8988T (cell line): ENCODE results near the gene IRF7.
"Not testable (repeated sequence)": the region's sequence is repeated elsewhere in the genome, so short reads cannot be mapped to it uniquely, and the experiment has no call there.

ENCODE experiments used
- DNase-seq: peaks from one replicate; pipeline ENCODE4 v3.0.0; 2011

The IRF7 gene

DNA sequence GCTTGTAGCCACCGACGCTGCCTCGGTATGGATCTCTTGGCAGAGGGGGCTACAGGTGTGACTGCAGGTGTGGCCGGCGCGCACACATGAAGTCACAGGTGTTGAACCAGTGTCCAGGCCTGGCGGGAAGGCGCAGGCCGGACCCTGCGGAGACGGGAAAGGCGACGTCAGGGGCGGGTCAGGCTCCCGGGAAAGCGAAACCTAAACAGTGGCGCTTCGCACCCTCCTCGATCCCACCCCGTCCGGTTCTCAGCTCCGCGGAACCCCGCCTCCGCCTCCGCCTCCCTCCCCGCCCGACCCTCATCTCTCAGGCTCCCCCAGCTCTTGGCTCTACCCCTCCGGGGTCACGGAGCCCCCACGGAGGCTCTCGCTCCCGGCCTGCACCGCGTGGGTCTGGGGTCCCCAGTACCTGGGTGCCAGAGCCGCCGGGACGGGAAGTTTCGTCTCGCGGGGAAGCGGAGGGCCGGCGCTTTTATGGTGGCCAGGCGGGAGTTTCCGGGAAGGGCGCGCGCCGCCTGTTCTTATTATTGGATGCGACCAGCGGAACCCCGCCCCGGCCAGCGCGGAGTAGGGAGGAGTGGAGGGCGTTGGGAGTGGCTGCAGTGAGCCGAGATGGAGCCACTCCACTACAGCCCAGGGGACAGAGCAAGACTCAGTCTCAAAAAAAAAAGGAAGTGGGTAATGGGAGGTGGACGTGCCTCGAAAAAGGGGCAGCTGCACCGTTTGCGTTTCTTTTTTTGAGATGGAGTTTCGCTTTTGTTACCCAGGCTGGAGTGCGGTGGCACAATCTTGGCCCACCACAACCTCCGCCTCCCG is at the start of gene IRF7:
TSS of gene IRF7 (minus strand) at position 447 of the 816 bp plus-strand sequence. CDS start 586 bp downstream, outside the sequence.
- peak; percentile 100 for DNase-seq

DNA sequence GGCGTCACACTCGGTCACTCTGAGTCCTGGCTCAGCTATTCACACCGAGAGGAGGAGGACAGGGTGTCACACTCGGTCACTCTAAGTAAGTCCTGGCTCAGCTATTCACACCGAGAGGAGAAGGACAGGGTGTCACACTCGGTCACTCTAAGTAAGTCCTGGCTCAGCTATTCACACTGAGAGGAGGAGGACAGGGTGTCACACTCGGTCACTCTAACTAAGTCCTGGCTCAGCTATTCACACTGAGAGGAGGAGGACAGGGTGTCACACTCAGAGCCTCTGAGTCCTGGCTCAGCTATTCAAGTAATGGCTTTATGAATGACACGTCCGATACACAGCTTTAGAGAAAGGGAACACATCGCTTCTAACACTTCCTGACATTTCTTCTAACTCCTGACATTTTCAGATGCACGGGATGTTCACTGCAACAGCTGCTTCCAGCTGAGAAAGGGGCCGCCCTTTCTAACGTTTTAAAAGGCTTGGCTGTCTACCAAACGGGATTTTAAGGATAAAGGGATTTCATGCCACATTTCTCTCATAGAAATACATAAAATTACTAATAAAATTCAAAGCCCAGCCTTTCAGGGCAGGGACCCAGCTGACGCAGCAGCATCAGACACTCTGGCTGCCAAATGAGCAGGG is 49.4 kb upstream of the IRF7 start:
- no peak for DNase-seq

DNA sequence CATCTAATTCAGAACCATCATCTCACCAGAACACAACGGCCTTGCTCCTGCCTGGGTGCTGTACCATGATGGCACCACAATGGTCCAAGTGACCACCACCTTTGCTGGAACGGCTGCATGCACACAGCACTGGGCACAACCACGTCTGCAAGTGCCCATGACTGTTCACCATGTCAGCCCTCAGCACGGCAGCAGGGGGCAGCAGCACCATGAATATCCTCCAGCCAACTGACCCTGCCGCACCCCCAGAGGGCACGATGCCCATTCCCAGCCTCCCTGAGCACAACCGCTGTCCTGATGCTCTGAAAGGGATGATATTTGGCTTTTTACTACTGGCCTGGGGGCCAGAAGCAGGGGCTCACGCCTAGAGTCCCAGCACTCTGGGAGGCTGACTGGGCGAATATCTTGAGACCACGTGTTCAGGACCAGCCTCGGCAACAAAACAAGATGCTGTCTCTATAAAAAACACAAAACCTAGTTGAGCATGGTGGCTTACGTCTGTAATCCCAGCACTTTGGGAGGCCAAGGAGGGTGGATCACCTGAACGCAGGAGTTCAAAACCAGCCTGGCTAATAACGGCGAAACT is 47.0 kb upstream of the IRF7 start:
- DNase-seq, result peak; percentile 99

DNA sequence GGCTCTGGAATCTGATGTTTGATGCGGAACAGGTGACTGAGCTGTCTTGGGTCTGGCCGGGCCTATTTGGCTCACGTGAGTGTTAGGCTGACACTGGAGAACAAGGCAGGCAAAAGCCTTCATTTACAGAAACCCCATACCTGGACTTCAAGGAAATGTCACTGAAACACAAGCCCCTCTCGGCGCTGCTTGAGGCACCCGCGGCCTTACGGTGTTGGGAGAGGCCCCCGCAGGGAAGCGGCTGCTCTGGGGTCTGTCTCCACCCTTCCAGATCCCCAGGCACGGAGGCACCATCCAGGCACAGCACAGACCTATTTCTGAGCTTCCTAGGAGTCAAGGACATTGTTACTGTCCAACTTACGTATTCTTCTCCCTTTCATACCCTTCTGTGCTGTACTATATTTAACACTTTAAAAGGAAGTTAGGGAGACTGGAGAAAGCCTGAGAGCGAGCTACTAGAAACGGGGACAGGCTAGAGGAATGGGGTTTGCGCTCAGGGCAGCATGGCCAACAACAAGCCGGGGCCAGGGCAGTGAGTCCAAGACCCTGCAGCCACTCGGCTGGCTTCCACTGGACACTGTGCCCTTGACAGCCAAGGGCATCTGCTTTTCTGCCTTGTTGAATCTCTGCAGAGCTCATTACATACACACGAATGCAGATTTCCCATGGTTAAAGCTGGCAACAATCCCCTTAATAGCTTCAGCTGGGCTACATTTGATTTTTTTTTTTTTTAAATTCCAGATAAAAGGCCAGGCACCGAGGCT is 45.1 kb upstream of the IRF7 start:
- no peak for DNase-seq

DNA sequence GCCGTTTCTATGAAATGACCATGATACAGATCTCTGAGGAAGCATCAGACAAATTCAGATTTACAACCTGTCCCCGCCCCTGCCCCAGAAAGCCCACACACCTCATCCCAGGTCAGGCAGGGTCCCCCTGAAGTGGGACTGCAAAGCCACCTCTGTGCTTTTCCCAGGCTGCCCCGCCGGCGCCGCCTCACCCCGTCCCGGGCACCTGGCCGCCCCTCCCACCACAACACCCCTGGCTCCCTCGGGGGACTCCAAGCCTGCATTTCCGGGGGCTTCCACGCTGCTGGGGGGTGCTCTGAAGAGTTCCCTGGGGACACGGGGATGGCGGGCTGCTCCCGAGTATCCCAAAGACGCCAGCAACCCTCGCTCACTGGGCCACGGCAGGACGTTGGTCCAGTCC is 44.5 kb upstream of the IRF7 start:
- DNase-seq, result no peak

DNA sequence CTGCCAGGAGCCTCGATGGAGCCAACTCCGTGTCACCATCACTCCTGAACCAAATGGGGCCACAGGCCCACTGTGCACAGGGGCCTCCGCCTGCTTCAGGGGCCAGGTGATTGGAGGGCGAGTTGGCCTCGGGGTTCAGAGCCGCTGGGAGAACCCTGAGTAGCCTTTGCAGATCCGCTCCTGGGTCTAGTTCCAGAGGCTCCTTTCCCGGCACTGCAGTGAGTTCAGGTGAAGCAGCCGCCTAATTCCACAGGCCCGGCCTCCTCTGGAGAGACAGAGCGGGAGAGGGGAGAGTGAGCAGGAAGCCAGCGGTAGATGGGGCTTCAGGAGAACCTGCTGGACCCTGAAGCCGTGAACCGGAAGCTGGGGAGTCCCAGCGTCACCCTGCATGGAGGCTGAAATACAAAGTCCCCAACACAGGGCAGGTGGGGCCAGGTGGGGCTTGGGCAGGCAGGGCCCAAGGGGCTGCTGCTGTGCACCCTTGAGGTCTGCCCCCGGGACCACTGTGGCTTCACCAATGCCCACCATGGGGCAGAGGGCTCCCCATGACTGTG is 43.9 kb upstream of the IRF7 start:
- DNase-seq, result no peak

DNA sequence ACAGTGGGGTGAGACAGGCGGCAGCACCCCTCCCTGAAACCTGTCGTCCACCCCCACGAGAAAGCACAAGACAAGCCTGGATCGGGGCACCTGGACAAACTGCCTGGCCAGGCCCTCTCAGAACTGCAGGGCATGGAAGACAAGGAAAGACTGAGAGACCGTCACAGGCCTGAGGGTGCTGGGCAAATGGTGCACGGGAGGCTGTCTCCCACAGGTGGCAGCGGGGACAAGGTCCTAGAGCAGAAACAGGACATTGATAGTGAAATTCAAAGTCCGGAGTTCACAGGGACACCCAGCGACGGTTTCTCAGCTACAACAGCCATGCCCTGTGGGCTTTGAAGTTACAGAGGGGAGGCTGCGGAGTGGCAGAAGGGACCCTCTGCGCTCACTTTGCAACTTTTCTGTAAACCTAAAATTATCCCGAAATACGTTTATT is 42.0 kb upstream of the IRF7 start:
- no peak for DNase-seq

DNA sequence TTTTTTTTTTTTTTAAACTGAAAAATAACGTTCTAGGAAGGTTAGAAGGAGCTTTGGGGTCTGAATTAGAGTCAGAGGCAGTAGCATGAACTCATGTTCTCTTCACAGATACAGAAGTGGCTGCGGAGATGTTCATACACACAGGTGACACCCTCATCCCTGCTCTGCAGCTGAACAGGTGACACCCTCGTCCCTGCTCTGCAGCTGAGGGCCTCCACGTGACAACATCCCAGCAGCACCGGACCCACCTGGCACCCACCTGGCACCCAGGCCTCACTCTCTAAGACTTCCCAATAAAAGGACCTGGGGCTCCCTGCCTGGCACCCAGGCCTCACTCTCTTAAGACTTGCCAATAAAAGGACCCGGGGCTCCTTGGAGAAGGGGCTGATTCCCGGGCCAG is 41.1 kb upstream of the IRF7 start:
- no peak for DNase-seq

DNA sequence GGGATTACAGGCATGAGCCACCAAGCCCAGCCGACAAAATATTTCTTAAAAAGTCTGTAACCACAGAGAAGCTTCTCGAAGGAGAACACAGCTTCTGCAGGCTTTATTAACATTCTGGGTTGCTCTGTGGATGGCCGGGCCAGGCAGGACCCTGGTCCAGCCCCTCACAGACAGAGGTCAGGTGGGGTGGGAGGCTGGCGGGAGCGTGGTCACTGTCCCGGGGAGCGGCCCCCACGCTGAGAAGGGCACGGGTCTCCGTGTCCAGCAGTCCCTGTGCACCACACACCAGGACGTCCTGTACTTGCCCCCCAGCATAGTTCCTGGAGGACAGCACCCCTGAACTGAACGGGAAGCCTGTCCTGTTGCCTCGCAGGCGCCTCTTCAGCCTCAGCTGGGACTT is 40.7 kb upstream of the IRF7 start:
- DNase-seq, result no peak

DNA sequence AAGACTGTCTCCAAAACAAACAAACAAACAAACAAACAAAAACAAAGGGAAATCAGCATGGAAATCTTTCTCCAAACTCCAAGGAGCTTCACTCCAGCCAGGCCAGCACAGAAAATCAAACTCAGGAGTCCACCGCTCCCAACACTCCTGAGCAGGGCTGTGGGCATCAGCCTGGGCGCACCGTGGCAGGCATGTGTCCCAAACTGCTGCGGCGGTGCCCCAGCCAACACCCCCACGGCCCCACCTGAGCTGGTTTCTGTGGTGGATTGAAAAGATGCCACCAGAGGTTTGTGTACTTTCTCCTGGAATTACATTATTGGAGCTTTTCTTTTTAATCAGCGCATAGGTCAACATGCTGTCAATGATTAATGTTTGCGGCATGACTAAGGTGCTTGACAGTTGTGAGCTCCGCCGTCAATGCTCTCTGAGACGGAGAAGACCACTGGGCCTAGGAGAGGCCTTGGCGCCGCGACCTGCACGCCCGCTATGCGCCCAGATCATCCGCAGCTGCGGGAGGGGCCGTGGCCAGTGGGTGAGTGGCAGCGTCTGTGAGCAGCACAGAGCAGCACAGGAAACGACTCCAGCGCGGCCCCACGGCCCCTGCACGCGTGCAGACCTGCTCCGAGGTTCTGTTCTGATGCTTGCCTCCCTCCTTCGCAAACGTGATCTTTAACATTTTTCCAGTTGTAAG is 39.4 kb upstream of the IRF7 start:
- no peak for DNase-seq

DNA sequence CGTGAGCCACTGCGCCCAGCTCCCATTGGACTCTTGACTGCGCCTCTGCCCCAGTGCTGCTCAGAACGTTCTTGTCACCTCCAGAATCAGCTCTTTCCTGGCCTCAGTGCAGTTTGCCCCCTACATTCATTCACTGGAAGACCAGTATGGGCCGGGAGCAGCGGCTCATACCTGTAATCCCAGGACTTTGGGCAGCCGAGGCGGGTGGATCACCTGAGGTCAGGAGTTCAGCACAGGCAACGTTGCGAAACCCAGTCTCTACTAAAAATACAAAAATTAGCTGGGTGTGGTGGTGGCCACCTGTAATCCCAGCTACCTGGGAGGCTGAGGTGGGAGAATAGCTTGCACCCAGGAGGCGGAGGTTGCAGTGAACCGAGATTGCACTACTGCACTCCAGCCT is 38.7 kb upstream of the IRF7 start:
- DNase-seq, result not testable (repeated sequence)

DNA sequence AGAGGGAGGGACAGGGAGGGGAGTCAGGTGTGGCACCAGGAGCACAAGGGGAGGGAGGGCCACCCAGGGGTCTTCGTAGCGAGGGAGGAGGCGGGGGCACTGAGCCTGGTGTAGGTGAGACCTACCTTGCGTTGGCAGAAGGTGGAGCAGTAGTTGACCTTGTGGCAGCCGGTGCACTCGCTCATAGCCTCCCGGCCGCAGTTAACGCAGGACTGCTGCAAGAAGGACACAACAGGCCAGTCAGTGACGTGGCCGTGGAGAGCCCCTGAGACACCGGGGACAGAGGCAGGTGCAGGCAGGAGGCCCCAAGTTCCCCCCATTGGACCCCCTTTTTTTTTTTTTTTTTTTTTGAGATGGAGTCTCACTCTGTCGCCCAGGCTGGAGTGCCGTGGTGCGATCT is 38.1 kb upstream of the IRF7 start:
- DNase-seq, result no peak

DNA sequence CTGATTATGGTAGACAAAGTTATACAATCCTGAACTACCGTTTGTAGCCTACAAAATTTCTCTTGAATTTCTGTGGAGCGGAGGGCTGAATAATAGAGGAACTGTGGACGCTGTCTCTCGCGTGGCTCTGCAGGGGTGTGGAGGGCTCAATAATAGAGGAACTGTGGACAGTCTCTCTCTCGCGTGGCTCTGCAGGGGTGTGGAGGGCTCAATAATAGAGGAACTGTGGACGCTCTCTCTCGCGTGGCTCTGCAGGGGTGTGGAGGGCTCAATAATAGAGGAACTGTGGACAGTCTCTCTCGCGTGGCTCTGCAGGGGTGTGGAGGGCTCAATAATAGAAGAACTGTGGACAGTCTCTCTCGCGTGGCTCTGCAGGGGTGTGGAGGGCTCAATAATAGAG is 37.4 kb upstream of the IRF7 start:
- not testable (repeated sequence) for DNase-seq

DNA sequence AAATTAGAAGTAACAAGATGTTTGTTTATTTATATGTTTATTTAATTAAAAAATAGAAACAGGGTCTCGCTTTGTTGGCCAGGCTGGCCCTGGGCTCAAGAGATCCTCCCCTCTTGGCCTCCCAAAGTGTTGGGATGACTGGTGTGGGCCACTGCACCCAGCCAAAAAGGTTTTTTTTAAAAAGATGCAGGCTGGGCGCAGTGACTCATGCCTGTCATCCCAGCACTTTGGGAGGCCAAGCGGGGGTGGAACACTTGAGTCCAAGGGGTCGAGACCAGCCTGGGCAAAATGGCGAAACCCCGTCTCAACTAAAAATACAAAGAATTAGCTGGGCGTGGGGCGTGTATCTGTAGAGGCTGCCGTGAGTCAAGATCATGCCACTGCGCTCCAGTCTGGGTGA is 34.7 kb upstream of the IRF7 start:
- no peak for DNase-seq

DNA sequence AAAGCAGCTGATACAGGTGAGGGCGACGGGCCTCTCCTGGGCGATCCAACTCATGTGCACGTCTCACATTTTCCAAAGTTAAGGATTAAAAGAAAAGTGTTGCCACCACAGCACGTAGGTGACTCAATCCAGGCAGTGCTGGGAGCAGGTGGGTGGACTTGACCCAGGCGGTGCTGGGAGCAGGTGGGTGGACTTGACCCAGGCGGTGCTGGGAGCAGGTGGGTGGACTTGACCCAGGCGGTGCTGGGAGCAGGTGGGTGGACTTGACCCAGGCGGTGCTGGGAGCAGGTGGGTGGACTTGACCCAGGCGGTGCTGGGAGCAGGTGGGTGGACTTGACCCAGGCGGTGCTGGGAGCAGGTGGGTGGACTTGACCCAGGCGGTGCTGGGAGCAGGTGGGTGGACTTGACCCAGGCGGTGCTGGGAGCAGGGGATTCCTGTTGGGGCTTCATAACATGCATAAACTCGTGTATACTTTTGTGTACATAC is 32.0 kb upstream of the IRF7 start:
- not testable (repeated sequence) for DNase-seq

DNA sequence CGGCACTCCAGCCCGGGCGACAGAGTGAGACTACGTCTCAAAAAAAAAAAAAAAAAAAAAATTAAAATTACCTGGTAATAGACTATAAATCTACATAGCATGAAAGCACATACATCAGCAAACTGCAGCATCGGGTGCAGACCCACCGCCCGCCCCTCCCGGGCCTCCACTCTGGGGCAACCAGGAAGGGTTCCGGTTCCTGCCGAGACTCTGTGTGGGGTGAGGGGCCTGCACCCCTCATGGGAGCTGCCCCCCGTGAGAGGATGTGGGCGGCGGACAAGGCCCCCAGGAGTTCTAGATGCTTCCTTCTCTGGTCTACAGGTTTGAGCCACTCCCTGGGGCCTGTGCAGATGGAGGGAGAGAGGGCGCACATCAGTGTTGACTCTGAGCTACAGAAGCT is 30.5 kb upstream of the IRF7 start:
- DNase-seq, result peak; percentile 19

DNA sequence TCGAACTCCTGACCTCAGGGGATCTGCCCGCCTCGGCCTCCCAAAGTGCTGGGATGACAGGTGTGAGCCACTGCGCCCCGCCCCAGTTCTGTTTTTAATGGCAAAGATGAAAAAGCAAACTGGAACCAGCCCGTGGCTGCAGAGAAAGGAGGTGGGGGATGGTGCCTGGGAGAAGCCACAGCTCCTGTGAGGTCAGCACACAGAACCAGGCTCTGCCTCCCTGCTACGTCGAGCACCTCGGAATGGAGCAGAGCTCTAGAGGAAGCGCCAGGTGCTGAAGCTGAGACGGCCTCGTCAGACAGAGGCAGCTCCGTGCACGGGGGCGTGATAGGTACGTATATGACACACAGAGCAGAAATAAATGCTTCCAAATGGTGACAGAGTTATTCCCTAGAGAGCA is 29.8 kb upstream of the IRF7 start:
- DNase-seq, result no peak

DNA sequence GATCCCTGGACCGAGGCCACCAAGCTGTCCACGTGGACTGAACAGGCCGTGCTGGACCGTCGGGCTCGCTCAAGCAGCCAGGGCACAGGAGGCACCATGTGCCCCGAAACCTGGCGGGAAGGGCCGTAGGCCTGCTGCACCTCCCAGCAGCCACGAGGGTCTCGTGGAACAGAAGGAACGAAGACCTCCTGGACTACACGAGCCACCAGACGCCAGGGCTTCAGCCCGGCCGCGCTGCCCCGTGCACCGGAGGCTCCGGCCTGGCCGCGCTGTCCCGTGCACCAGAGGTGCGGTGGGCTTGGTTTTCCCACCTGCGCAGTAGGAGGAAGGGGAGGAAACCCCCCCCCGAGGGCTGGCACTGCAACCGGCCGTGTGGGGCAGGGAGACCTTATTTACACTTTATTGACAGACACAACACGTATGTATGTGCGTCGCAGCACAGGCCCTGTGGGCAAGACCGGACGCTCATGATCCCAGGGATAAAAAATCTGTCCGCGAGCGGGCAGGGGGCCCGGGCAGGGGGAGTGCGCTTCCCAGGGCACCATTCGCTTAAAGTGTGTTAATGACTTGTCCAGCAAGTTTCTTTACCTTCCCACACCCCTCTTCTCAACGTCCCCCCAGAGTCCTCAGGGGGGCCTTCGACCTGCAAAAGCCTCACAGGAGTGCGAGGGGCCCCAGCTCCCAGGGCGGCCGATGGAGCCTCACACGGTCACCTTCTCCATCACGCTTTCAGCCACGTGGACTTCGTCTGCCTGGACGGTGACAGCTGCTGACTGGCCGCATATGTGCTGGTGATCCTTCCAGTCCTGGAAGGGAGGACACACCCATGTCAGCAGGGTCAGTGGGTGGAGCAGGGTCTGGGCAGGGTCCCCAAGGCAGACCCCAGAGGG is 28.3 kb upstream of the IRF7 start:
- peak; percentile 28 for DNase-seq

DNA sequence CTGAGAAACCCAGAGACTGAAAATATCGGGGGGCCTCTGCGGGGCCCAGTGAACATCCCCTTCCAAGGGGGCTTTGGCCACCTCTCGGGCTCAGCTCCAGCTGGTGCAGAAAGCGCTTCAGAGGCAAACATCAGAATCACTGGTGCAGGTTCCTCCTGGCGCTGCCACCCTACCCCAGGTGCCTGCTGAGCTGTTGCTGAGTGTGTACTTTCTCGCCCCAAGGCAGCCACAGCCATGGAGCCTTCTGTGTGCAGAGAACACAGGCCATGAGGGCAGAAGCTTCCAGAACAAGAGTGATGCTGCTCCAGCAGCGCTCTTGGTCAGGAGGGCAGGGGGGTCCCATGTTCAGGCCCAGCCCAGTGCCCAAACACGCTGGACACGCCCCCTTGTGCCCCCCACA is 27.6 kb upstream of the IRF7 start:
- peak; percentile 38 for DNase-seq

DNA sequence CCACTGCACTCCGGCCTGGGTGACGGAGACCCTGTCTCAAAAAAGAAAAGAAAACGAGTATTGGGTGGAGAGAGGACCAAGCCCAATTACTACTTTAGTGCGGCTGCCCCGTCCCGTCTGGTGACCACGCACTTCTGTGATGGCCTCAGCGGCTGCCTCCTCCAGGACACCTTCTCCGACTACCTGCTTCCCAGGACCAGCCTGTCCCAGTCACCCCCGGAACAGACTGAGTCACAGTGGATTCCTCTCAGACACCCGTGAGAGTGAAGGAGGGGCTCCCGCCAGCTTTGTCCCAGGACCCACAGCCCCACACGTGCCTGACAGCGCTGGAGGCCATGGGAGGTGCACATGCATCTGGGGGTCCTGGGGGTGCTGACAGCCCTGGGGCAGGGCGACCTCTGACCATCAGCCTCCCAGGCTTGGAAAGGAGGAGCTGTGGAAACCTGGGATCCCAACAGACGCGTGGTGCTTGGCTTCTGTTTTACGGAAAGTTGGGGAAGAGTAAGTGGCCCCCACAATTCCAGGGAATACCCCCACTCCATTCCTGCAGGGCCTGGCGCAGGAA is 26.1 kb upstream of the IRF7 start:
- no peak for DNase-seq
